ENCODE measurements around the gene HSPA12B. TPM values are rescaled to one million over a fixed set of nuclear protein-coding genes. Genes with fewer than 3 reads are reported as not detected.

The HSPA12B gene
- total and polyA plus RNA-seq, 2 of the 13 experiments (the other 11 are each of a cell fraction or from before 2014, with no cell fraction given) = 0.01 TPM; not detected in 1

DNA sequence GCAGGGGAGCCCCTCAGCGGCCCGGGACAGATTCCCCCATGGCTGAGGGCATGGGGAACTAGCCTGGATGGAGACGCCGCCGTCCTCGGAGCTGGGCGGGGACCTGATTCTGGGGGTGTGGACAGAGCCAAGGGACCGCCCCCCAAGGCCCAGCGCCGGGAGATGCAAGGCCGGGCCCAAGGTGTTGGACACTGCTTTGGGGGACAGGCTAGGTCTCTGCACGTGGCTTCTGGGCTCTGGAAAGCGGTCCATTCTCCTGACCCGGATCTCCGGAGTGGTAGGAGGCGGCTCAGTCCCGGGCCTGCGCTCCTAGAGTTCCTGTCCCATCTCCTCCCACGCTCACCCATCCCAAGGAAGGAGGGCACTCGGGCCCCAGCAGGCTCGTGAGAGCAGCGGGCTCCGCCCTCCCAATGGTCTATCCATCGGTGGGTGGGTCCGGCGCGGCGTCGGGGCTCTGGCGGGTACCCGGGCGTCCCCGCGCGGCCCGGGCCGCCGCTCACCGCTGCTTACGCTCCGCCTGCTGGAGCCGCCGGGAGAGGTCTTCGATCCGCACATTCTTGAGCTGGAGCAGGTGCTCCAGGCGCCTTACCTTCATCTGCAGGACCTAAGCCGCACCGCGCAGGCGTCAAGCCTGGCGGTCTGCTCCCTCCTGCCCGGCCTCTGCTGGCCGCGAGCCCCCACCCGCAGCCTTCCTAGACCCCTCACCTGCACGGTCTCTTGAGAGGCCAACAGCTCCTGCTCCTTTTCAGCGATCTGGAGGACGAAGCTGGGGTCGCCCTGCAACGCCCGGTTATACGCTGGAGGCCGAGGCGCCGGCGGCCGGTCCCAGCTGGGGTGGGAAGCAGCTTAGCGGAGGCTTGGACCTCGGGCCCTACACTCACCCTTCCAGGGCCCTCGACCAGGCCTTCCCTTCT, 45.5 kb downstream of the HSPA12B start (continued):
- TF ChIP-seq SOX13 (IDR thresholded peaks at IDR 0.05) (no peak), SOX13 (CRISPR knock-in tag; conservative IDR thresholded peaks at IDR 0.05 in 1 of 2, IDR thresholded peaks at IDR 0.05 in 1 of 2) (no peak), KLF12 (CRISPR knock-in tag; IDR thresholded peaks at IDR 0.05; ENCODE audit: borderline replicate concordance) (peak; percentile 82), ZSCAN21 (CRISPR knock-in tag; IDR thresholded peaks at IDR 0.05; ENCODE audit: borderline replicate concordance) (peak; percentile 73; the same call in 1 of the 2 replicates), ZNF296 (CRISPR knock-in tag; conservative IDR thresholded peaks at IDR 0.05) (0 out of 2 replicates have a peak, but pooled peaks have one; percentile 51), KLF11 (CRISPR knock-in tag; IDR thresholded peaks at IDR 0.05) (no peak), TBL1XR1 (IDR thresholded peaks at IDR 0.05; ENCODE audit: borderline replicate concordance, low read length, partially characterized antibody) (no peak), HOXA5 (CRISPR knock-in tag; IDR thresholded peaks at IDR 0.05) (no peak), ZNF331 (CRISPR knock-in tag; IDR thresholded peaks at IDR 0.05) (0 out of 2 replicates have a peak, but pooled peaks have one; percentile 37), ATF1 (CRISPR knock-in tag; IDR thresholded peaks at IDR 0.05) (no peak), FOXC1 (CRISPR knock-in tag; IDR thresholded peaks at IDR 0.05; ENCODE audit: borderline replicate concordance) (no peak; the same call in 1 of the 2 replicates), RBFOX2 (IDR thresholded peaks at IDR 0.05; ENCODE audit: low read depth, low read length) (peak; percentile 43; the same call in 1 of the 2 replicates), ZFP1 (CRISPR knock-in tag; IDR thresholded peaks at IDR 0.05) (no peak), NR3C1 (CRISPR knock-in tag; IDR thresholded peaks at IDR 0.05) (peak; percentile 46; the same call in 1 of the 2 replicates), ZNF235 (CRISPR knock-in tag; IDR thresholded peaks at IDR 0.05; ENCODE audit: borderline replicate concordance) (0 out of 2 replicates have a peak, but pooled peaks have one; percentile 48), ZFX (CRISPR knock-in tag; IDR thresholded peaks at IDR 0.05; ENCODE audit: low read depth) (no peak; the same call in 1 of the 2 replicates), ZNF777 (CRISPR knock-in tag; IDR thresholded peaks at IDR 0.05) (peak; percentile 94), ZNF263 (CRISPR knock-in tag; IDR thresholded peaks at IDR 0.05) (peak; percentile 71; the same call in 1 of the 2 replicates), ZNF121 (CRISPR knock-in tag; IDR thresholded peaks at IDR 0.05) (no peak), JUN (CRISPR knock-in tag; IDR thresholded peaks at IDR 0.05) (no peak)
- TF ChIP-seq, protein P1, sequence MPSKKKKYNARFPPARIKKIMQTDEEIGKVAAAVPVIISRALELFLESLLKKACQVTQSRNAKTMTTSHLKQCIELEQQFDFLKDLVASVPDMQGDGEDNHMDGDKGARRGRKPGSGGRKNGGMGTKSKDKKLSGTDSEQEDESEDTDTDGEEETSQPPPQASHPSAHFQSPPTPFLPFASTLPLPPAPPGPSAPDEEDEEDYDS (CRISPR knock-in tag; IDR thresholded peaks at IDR 0.05) = no peak
- TF ChIP-seq, protein P2, sequence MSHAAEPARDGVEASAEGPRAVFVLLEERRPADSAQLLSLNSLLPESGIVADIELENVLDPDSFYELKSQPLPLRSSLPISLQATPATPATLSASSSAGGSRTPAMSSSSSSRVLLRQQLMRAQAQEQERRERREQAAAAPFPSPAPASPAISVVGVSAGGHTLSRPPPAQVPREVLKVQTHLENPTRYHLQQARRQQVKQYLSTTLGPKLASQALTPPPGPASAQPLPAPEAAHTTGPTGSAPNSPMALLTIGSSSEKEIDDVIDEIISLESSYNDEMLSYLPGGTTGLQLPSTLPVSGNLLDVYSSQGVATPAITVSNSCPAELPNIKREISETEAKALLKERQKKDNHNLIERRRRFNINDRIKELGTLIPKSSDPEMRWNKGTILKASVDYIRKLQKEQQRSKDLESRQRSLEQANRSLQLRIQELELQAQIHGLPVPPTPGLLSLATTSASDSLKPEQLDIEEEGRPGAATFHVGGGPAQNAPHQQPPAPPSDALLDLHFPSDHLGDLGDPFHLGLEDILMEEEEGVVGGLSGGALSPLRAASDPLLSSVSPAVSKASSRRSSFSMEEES (CRISPR knock-in tag; IDR thresholded peaks at IDR 0.05) = no peak
- TF ChIP-seq, protein P3, sequence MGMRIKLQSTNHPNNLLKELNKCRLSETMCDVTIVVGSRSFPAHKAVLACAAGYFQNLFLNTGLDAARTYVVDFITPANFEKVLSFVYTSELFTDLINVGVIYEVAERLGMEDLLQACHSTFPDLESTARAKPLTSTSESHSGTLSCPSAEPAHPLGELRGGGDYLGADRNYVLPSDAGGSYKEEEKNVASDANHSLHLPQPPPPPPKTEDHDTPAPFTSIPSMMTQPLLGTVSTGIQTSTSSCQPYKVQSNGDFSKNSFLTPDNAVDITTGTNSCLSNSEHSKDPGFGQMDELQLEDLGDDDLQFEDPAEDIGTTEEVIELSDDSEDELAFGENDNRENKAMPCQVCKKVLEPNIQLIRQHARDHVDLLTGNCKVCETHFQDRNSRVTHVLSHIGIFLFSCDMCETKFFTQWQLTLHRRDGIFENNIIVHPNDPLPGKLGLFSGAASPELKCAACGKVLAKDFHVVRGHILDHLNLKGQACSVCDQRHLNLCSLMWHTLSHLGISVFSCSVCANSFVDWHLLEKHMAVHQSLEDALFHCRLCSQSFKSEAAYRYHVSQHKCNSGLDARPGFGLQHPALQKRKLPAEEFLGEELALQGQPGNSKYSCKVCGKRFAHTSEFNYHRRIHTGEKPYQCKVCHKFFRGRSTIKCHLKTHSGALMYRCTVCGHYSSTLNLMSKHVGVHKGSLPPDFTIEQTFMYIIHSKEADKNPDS (CRISPR knock-in tag; IDR thresholded peaks at IDR 0.05) = no peak; the same call in 1 of the 2 replicates
- TF ChIP-seq, protein P4, sequence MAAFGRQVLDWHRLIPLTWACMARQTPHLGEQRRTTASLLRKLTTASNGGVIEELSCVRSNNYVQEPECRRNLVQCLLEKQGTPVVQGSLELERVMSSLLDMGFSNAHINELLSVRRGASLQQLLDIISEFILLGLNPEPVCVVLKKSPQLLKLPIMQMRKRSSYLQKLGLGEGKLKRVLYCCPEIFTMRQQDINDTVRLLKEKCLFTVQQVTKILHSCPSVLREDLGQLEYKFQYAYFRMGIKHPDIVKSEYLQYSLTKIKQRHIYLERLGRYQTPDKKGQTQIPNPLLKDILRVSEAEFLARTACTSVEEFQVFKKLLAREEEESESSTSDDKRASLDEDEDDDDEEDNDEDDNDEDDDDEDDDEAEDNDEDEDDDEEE (CRISPR knock-in tag; IDR thresholded peaks at IDR 0.05) = 0 out of 2 replicates have a peak, but pooled peaks have one; percentile 53

Measured in HepG2 (cell line).